H1 (cell line): ENCODE measurements around the gene KLK10. TPM values are rescaled to one million over a fixed set of nuclear protein-coding genes. Genes with fewer than 3 reads are reported as not detected.

Source experiments
- CTCF ChIA-PET: fragments of 300-600 bp; sonication (Branson Sonifier 250); formaldehyde crosslinking; loops from one replicate; lab custom pipeline; 2021; ENCODE audit not compliant: partially characterized antibody; lab: Charles Lee
- POLR2A ChIA-PET: fragments of 300-600 bp; sonication (Branson Sonifier 250); formaldehyde crosslinking; loops from one replicate; lab custom pipeline; 2021; ENCODE audit warnings: inconsistent platforms; ENCODE audit not compliant: partially characterized antibody; lab: Charles Lee
- DNase-seq, 2 experiments: peaks; one replicate each; pipeline versions ENCODE4 v3.0.0 to v3.0.0-alpha.2; 2010 to 2022; ENCODE audit warnings: low spot score in 2 of 2, low read depth in 1 of 2, mixed read lengths in 1 of 2
- FAIRE-seq: peaks from 2 replicates; lab custom pipeline; 2011; peaks lifted over from hg19 to GRCh38; lab: Jason Lieb, UNC
- H2AFZ ChIP-seq: 2 replicates; pipeline ENCODE4 v1.8.1; 2012; ENCODE audit warnings: low read length, inconsistent platforms
- H2AK5ac ChIP-seq: 2 replicates; pipeline ENCODE4 v1.6.1; 2013; ENCODE audit warnings: low read depth, low read length
- H2BK120ac ChIP-seq: replicated peaks from 2 replicates; pipeline ENCODE3; 2013; ENCODE audit warnings: low read depth, low read length, inconsistent platforms
- H2BK12ac ChIP-seq: 2 replicates; pipeline ENCODE4 v1.6.1; 2013; ENCODE audit warnings: low read depth, low read length
- H2BK15ac ChIP-seq: 2 replicates; pipeline ENCODE4 v1.6.1; 2013; ENCODE audit warnings: low read length
- H2BK20ac ChIP-seq: 2 replicates; pipeline ENCODE4 v1.6.1; 2013; ENCODE audit warnings: low read length
- H2BK5ac ChIP-seq: 2 replicates; pipeline ENCODE4 v1.6.1; 2013; ENCODE audit warnings: low read depth, low read length
- H3K14ac ChIP-seq: 2 replicates; pipeline ENCODE4 v1.6.1; 2013; ENCODE audit warnings: inconsistent platforms; ENCODE audit not compliant: insufficient read length
- H3K18ac ChIP-seq: 2 replicates; pipeline ENCODE4 v1.6.1; 2013; ENCODE audit warnings: low read length; ENCODE audit errors: extremely low read depth
- H3K23ac ChIP-seq: 2 replicates; pipeline ENCODE4 v1.6.1; 2013; ENCODE audit warnings: inconsistent platforms; ENCODE audit not compliant: insufficient read length
- H3K23me2 ChIP-seq: 2 replicates; pipeline ENCODE4 v1.6.1; 2013; ENCODE audit warnings: low read depth, low read length
- H3K27ac ChIP-seq: 2 replicates; pipeline ENCODE4 v1.6.1; 2011; ENCODE audit warnings: low read depth, low read length, inconsistent platforms
- H3K27me3 ChIP-seq, 4 experiments: replicated peaks in 1 of 4; 1 replicate in 1 of 4; 2 replicates in 3 of 4; pipeline versions ENCODE4 v1.6.1 to v1.8.1; 2011 to 2013; ENCODE audit warnings: low read length in 3 of 4, mild to moderate bottlenecking in 3 of 4, inconsistent platforms in 2 of 4, mixed read lengths in 2 of 4, moderate library complexity in 1 of 4; ENCODE audit not compliant: control insufficient read depth in 3 of 4, insufficient read depth in 3 of 4; ENCODE audit errors: extremely low read depth in 1 of 4
- H3K36me3 ChIP-seq, 4 experiments: 2 replicates each; pipeline versions ENCODE4 v1.6.1 to v1.8.1; 2011 to 2013; ENCODE audit warnings: mild to moderate bottlenecking in 4 of 4, low read length in 3 of 4, moderate library complexity in 2 of 4, control low read depth in 1 of 4, inconsistent platforms in 1 of 4; ENCODE audit not compliant: insufficient read depth in 4 of 4, control insufficient read depth in 2 of 4
- H3K4ac ChIP-seq: replicated peaks from 2 replicates; pipeline ENCODE3; 2013; ENCODE audit warnings: low read length, low read depth, mixed read lengths, inconsistent platforms; ENCODE audit not compliant: insufficient read length
- H3K4me1 ChIP-seq, 4 experiments: replicated peaks in 1 of 4; 1 replicate in 1 of 4; 2 replicates in 3 of 4; pipeline versions ENCODE4 v1.6.1 to v1.8.1; 2011 to 2013; ENCODE audit warnings: low read length in 3 of 4, inconsistent platforms in 2 of 4, mixed read lengths in 1 of 4; ENCODE audit not compliant: insufficient read depth in 4 of 4, control insufficient read depth in 3 of 4
- H3K4me2 ChIP-seq, 2 experiments: 2 replicates each; pipeline versions ENCODE4 v1.6.1 to v1.8.1; 2011 to 2013; ENCODE audit warnings: low read depth in 2 of 2, low read length in 2 of 2, control low read depth in 1 of 2, inconsistent platforms in 1 of 2, mild to moderate bottlenecking in 1 of 2; ENCODE audit not compliant: insufficient read depth in 1 of 2
- H3K4me3 ChIP-seq, 4 experiments: fragments of 200-600, 300-600 bp in 1 of 4; sonication (generic), shearing (Covaris generic), sonication (Bioruptor Twin) in 1 of 4; 2 replicates each; pipeline versions ENCODE4 v1.5.1 to v1.8.1; 2011 to 2016; ENCODE audit warnings: low read length in 4 of 4, low read depth in 3 of 4, control low read depth in 2 of 4, inconsistent platforms in 2 of 4, mild to moderate bottlenecking in 2 of 4, mixed read lengths in 1 of 4, moderate library complexity in 1 of 4; ENCODE audit not compliant: insufficient read depth in 2 of 4; ENCODE audit errors: extremely low read depth in 1 of 4
- H3K56ac ChIP-seq: replicated peaks from 2 replicates; pipeline ENCODE3; 2013; ENCODE audit warnings: low read depth, mild to moderate bottlenecking, mixed read lengths, low read length, inconsistent platforms; ENCODE audit not compliant: insufficient read length
- H3K79me1 ChIP-seq: 2 replicates; pipeline ENCODE4 v1.6.1; 2013; ENCODE audit warnings: low read depth, low read length, control low read depth
- H3K79me2 ChIP-seq, 2 experiments: 2 replicates each; pipeline versions ENCODE4 v1.6.1 to v1.8.1; 2012 to 2013; ENCODE audit warnings: low read length in 2 of 2, mild to moderate bottlenecking in 2 of 2, inconsistent platforms in 1 of 2; ENCODE audit not compliant: insufficient read depth in 2 of 2, control insufficient read depth in 1 of 2
- H3K9ac ChIP-seq, 4 experiments: replicated peaks in 1 of 4; 1 replicate in 1 of 4; 2 replicates in 3 of 4; pipeline versions ENCODE4 v1.6.1 to v1.8.1; 2011 to 2013; ENCODE audit warnings: low read depth in 3 of 4, low read length in 3 of 4, control low read depth in 2 of 4, mild to moderate bottlenecking in 2 of 4, moderate library complexity in 2 of 4, inconsistent platforms in 1 of 4; ENCODE audit errors: extremely low read depth in 1 of 4
- H3K9me3 ChIP-seq, 2 experiments: 2 replicates each; pipeline versions ENCODE4 v1.6.1 to v1.8.1; 2012 to 2013; ENCODE audit warnings: mild to moderate bottlenecking in 2 of 2, moderate library complexity in 2 of 2, control low read depth in 1 of 2, inconsistent platforms in 1 of 2, low read depth in 1 of 2, low read length in 1 of 2, mixed read lengths in 1 of 2; ENCODE audit not compliant: insufficient read depth in 2 of 2
- H4K20me1 ChIP-seq, 2 experiments: replicated peaks in 1 of 2; 2 replicates each; pipeline versions ENCODE3 to v1.8.1; 2011 to 2013; ENCODE audit warnings: inconsistent platforms in 2 of 2, low read length in 2 of 2, mild to moderate bottlenecking in 1 of 2; ENCODE audit not compliant: insufficient read depth in 2 of 2, control insufficient read depth in 1 of 2
- H4K5ac ChIP-seq: 2 replicates; pipeline ENCODE4 v1.6.1; 2013; ENCODE audit warnings: low read length, low read depth, mixed read lengths, inconsistent platforms; ENCODE audit not compliant: insufficient read length
- H4K8ac ChIP-seq: 2 replicates; pipeline ENCODE4 v1.8.0; 2013; ENCODE audit warnings: mild to moderate bottlenecking, moderate library complexity, low read length, inconsistent platforms; ENCODE audit not compliant: insufficient read depth; ENCODE audit errors: extremely low read depth
- H4K91ac ChIP-seq: replicated peaks from 2 replicates; pipeline ENCODE3; 2013; ENCODE audit warnings: low read length, mixed read lengths, inconsistent platforms; ENCODE audit not compliant: insufficient read length
- CHD2 ChIP-seq: IDR thresholded peaks from 2 replicates; pipeline ENCODE4 v1.6.1; 2012; ENCODE audit warnings: low read length, improper control_type of control experiment
- EP300 ChIP-seq, 2 experiments: IDR thresholded peaks; 1 replicate in 1 of 2; 2 replicates in 1 of 2; pipeline ENCODE4 v1.6.1; 2011 to 2012; ENCODE audit warnings: low read depth in 2 of 2, low read length in 2 of 2, mild to moderate bottlenecking in 2 of 2, borderline replicate concordance in 1 of 2, inconsistent platforms in 1 of 2, moderate library complexity in 1 of 2
- HDAC6 ChIP-seq: IDR thresholded peaks from one replicate; pipeline ENCODE4 v1.7.1; 2012; ENCODE audit warnings: low read depth, mild to moderate bottlenecking, inconsistent platforms, low read length, moderate library complexity
- POLR2AphosphoS5 ChIP-seq: IDR thresholded peaks from 2 replicates; pipeline ENCODE4 v1.6.1; 2011; ENCODE audit warnings: low read depth, low read length
- RNF2 ChIP-seq: fragments of 200-900, 300-1000 bp; sonication (generic); IDR thresholded peaks from 2 replicates; pipeline ENCODE4 v1.7.1; 2016; ENCODE audit warnings: borderline replicate concordance, low read depth, mild to moderate bottlenecking, antibody characterized with exemption, low read length; ENCODE audit not compliant: poor library complexity, severe bottlenecking; ENCODE audit errors: missing control alignments
- ZNF274 ChIP-seq: IDR thresholded peaks from 2 replicates; pipeline ENCODE4 v1.7.0; 2012; ENCODE audit warnings: low read length, borderline replicate concordance; ENCODE audit errors: extremely low read depth
- WGBS, 2 experiments: shearing (Covaris generic) in 1 of 2; methylation state at CpG; one replicate each; pipeline versions ENCODE4 v1.1.6 to v1.1.7; 2013 to 2015; ENCODE audit warnings: low lambda C conversion rate in 2 of 2, mixed read lengths in 2 of 2, inconsistent platforms in 1 of 2, low coverage in 1 of 2, missing lambda C conversion rate in 1 of 2; ENCODE audit not compliant: insufficient replicate concordance in 2 of 2, insufficient coverage in 1 of 2, insufficient read length in 1 of 2; ENCODE audit errors: extremely low coverage in 1 of 2, missing lambda C conversion rate in 1 of 2; 5-methylcytosine and 5-hydroxymethylcytosine counted together
- polyA plus RNA-seq, 7 experiments: library from polyadenylated mRNA; depleted of rRNA in 3 of 7; stranded (reverse) in 5 of 7; unstranded in 2 of 7; fragments of >200 nt in 5 of 7; fragments of 200-250 nt in 2 of 7; gene quantifications; 1 replicate in 5 of 7; 2 replicates in 1 of 7; 4 replicates in 1 of 7; pipeline versions ENCODE4 v1.2.1 to v1.2.3, GENCODE V29; 2011 to 2013; ENCODE audit warnings: missing spikeins in 2 of 7, mixed read lengths in 2 of 7
- total RNA-seq: library from RNA; stranded (reverse); fragmentation: NEBNext Ultra II Directional; extraction: Animal tissue kit (Norgen Biotek cat#: 25700); gene quantifications from 2 replicates; pipeline ENCODE4 v1.2.1, GENCODE V29; 2021

KLK10 gene
- total and polyA plus RNA-seq, 2 of the 8 experiments (the other 6 are each of a cell fraction or from before 2014, with no cell fraction given) = 4.8 to 9.7 TPM

DNA sequence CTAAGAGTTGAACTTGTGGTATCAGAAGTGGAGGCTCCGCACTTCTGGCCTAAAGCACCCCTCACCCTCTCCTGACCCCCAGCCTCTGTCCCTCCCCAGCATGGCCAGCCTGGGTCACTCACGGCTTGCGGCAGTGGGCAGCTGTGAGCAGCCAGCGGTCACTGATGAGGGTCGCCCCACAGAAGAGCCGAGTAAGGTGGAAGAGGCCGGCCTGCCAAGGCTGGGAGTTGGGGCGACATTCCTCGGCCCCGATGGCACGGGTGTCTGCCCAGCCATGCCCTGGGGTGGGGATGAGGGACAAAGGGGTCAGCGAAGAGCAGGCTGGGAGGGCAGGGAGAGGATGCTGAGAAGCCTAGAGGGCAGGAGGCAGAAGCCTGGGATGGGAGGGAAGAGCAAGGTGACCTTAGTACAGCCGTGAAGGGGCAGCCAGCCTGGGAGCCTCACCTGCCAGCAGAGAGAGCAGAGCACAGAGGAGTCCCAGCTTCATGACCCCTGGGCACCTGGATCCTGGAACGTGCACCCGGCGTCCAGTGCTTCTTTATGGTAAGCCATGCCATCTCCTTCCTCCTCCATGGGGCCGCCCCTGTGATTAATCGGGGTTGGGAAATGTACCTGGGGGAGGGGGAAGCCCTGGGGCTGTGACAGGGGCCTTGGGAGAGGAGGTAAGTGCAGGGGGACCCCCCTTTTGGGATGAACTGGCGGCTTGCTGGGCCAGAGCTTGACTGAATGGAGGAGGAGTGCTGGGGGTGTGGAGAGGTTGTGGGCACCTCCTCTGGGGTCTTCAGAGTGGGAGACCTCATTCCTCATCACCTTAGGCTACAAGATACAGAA is 10.2 kb downstream of the KLK10 start:
- Histone ChIP-seq H3K56ac (no peak overlapping the region), H3K4me1 (no peaks in the 10 kb centered on the region), H4K8ac (no peak overlapping the region), H3K4me2 (no peak overlapping the region), H3K27me3 (no peaks in the 10 kb centered on the region), H3K18ac (no peak overlapping the region; the same call in 1 of the 2 replicates), H4K20me1 (no peaks in the 10 kb centered on the region), H3K9ac (no peak overlapping the region; a peak in 1 of 7 replicates), H2BK120ac (no peak overlapping the region), H2BK12ac (no peak overlapping the region), H2BK20ac (no peak overlapping the region), H2AFZ (no peak overlapping the region), H2BK15ac (no peak overlapping the region), H3K4me3 (no peak overlapping the region), H4K5ac (no peak overlapping the region), H3K79me2 (no peaks in the 10 kb centered on the region), H3K4ac (no peak overlapping the region), H2BK5ac (no peak overlapping the region), H3K79me1 (no peaks in the 10 kb centered on the region), H3K9me3 (no peaks in the 10 kb centered on the region), H3K23me2 (no peaks in the 10 kb centered on the region), H2AK5ac (no peak overlapping the region), H3K23ac (no peak overlapping the region), H3K14ac (no peak overlapping the region), H4K91ac (peak overlapping the region; percentile 54), H3K27ac (no peak overlapping the region), H3K36me3 (no peaks in the 10 kb centered on the region)
- ChIA-PET POLR2A (no interaction called here), CTCF (no interaction called here)
- FAIRE-seq = no peak
- DNase-seq = no peak
- TF ChIP-seq HDAC6 = no peak
- no peak for TF ChIP-seq ZNF274
- TF ChIP-seq CHD2 = no peak
- no peak for TF ChIP-seq POLR2AphosphoS5
- TF ChIP-seq RNF2 = no peak
- no peak for TF ChIP-seq EP300 (IDR thresholded peaks at IDR 0.05; ENCODE audit: borderline replicate concordance in 1 of 2, low read depth in 2 of 2, low read length in 2 of 2)
- WGBS, 2 experiments = 86% methylated on average over 17 of the region's 19 CpGs; no CpG with 5 or more reads in 1 of the 2 experiments
